Hematopoietic multipotent progenitor cell treated with erythropoietin and hydrocortisone succinate and interleukin-3 and kit ligand, for 4 days (in vitro differentiated cells): Measurements from ENCODE around the gene TEKT2.

Experiments used
- DNase-seq: peaks from one replicate; pipeline ENCODE4 v3.0.0-alpha.2; 2015

The TEKT2 gene

GRCh38 chr1:36083635-36084496 lies at the start of gene TEKT2:
TSS of gene TEKT2 (plus strand) at chr1:36084094. CDS start at chr1:36084922, 828 bp downstream.
- DNase-seq: peak; percentile 70

GRCh38 chr1:36034692-36035091 lies 49.2 kb upstream of the TEKT2 start:
- peak; percentile 81 for DNase-seq

GRCh38 chr1:36035154-36035553 lies 48.7 kb upstream of the TEKT2 start:
- DNase-seq: no peak

GRCh38 chr1:36040238-36040637 lies 43.7 kb upstream of the TEKT2 start:
- DNase-seq: no peak

GRCh38 chr1:36051821-36052220 lies 32.1 kb upstream of the TEKT2 start:
- DNase-seq: no peak

GRCh38 chr1:36053978-36054377 lies 29.9 kb upstream of the TEKT2 start:
- no peak for DNase-seq

GRCh38 chr1:36055706-36056105 lies 28.2 kb upstream of the TEKT2 start:
- peak; percentile 29 for DNase-seq

- no peak for DNase-seq
Measured at GRCh38 chr1:36062315-36062714, 21.6 kb upstream of the TEKT2 start.

GRCh38 chr1:36067871-36068270 lies 16.0 kb upstream of the TEKT2 start:
- DNase-seq: no peak

- no peak for DNase-seq
Measured at GRCh38 chr1:36068866-36069265, 15.0 kb upstream of the TEKT2 start.

- DNase-seq: no peak
Measured at GRCh38 chr1:36070349-36070748, 13.5 kb upstream of the TEKT2 start.

- DNase-seq: no peak
Measured at GRCh38 chr1:36076979-36077573, 6.8 kb upstream of the TEKT2 start.

- no peak for DNase-seq
Measured at GRCh38 chr1:36080236-36080635, 3.7 kb upstream of the TEKT2 start.

GRCh38 chr1:36080801-36081200 lies 3.1 kb upstream of the TEKT2 start:
- no peak for DNase-seq

GRCh38 chr1:36081926-36082485 lies 1.9 kb upstream of the TEKT2 start:
- no peak for DNase-seq

GRCh38 chr1:36083219-36083618 lies 675 bp upstream of the TEKT2 start:
- DNase-seq: no peak

GRCh38 chr1:36084497-36085115 lies 712 bp downstream of the TEKT2 start:
- no peak for DNase-seq

- DNase-seq: no peak
Measured at GRCh38 chr1:36085126-36085525, 1.2 kb downstream of the TEKT2 start.

GRCh38 chr1:36085686-36086526 lies 2.0 kb downstream of the TEKT2 start:
- no peak for DNase-seq

GRCh38 chr1:36086529-36087232 lies 2.8 kb downstream of the TEKT2 start:
- no peak for DNase-seq

- no peak for DNase-seq
Measured at GRCh38 chr1:36087233-36088123, 3.6 kb downstream of the TEKT2 start.
